SH-SY5Y (cell line): ENCODE measurements around the gene IGF2BP2.

Experiments
- GATA2 ChIP-seq: IDR thresholded peaks from 2 replicates; pipeline ENCODE4 v1.6.1; 2011; ENCODE audit warnings: mild to moderate bottlenecking, low read depth, low read length
- GATA3 ChIP-seq: IDR thresholded peaks from 2 replicates; pipeline ENCODE4 v1.6.1; 2011; ENCODE audit warnings: low read depth, mild to moderate bottlenecking, low read length, moderate library complexity

GRCh38 chr3:185724251-185724650 is 100.6 kb downstream of the IGF2BP2 start:
- TF ChIP-seq GATA3 (no peak), GATA2 (no peak)
